ENCODE results near the gene SLC6A9.

Gene SLC6A9

GRCh38 chr1:44002606-44003157 lies 28.6 kb downstream of the SLC6A9 start:
- TF ChIP-seq CTCF (conservative IDR thresholded peaks at IDR 0.05; ENCODE audit: low read length) = peak; percentile 19; the same call in 1 of the 2 replicates
- DNase-seq (ENCODE audit: low read depth) = no peak
- H3K4me3 ChIP-seq (ENCODE audit: low read length) = no peak overlapping the region

- H3K4me3 ChIP-seq (ENCODE audit: low read length) = no peak overlapping the region
- no peak for DNase-seq (ENCODE audit: low read depth)
- no peak for TF ChIP-seq CTCF (conservative IDR thresholded peaks at IDR 0.05; ENCODE audit: low read length)
Observed at GRCh38 chr1:44002165-44002564, 29.1 kb downstream of the SLC6A9 start.

- no peak for DNase-seq (ENCODE audit: low read depth)
- no peak for TF ChIP-seq CTCF (conservative IDR thresholded peaks at IDR 0.05; ENCODE audit: low read length)
- no peak overlapping the region for H3K4me3 ChIP-seq (ENCODE audit: low read length)
Observed at GRCh38 chr1:44000122-44000665, 31.1 kb downstream of the SLC6A9 start.

GRCh38 chr1:43999455-43999854 lies 31.8 kb downstream of the SLC6A9 start:
- no peak for DNase-seq (ENCODE audit: low read depth)
- TF ChIP-seq CTCF (conservative IDR thresholded peaks at IDR 0.05; ENCODE audit: low read length) = no peak

GRCh38 chr1:43998000-43998378 lies 33.3 kb downstream of the SLC6A9 start:
- TF ChIP-seq CTCF (conservative IDR thresholded peaks at IDR 0.05; ENCODE audit: low read length) = no peak
- H3K4me3 ChIP-seq (ENCODE audit: low read length) = no peak overlapping the region
- DNase-seq (ENCODE audit: low read depth) = no peak

More at GRCh38 chr1:43999455-43999854, 31.8 kb downstream of the SLC6A9 start:
- no peak overlapping the region for H3K4me3 ChIP-seq (ENCODE audit: low read length)

- no peak for TF ChIP-seq CTCF (conservative IDR thresholded peaks at IDR 0.05; ENCODE audit: low read length)
- no peak overlapping the region for H3K4me3 ChIP-seq (ENCODE audit: low read length)
- DNase-seq (ENCODE audit: low read depth) = no peak
Observed at GRCh38 chr1:43997295-43997999, 33.8 kb downstream of the SLC6A9 start.

GRCh38 chr1:43996733-43997115 lies 34.5 kb downstream of the SLC6A9 start:
- no peak for TF ChIP-seq CTCF (conservative IDR thresholded peaks at IDR 0.05; ENCODE audit: low read length)
- no peak overlapping the region for H3K4me3 ChIP-seq (ENCODE audit: low read length)
- DNase-seq (ENCODE audit: low read depth) = no peak
